GM18498 (cell line): Measurements from ENCODE around the gene ASIC1.
A peak's percentile ranks its signal among the peaks of the same experiment; 100 is the strongest.
"Not testable (repeated sequence)": the region's sequence is repeated elsewhere in the genome, so short reads cannot be mapped to it uniquely, and the experiment has no call there.

Experiments used
- ATAC-seq: cut with Tn5 transposase; IDR thresholded peaks from one replicate; pipeline ENCODE4 v1.9.1; 2021; ENCODE audit warnings: mild to moderate bottlenecking, moderate library complexity; ENCODE audit not compliant: unreplicated experiment

Gene ASIC1

GRCh38 chr12:50057000-50057841 lies at the start of gene ASIC1:
Gene ASIC1, plus strand, starts transcription at chr12:50057596. Its CDS starts 1,171 bp downstream, at chr12:50058767.
- ATAC-seq: no peak

- no peak for ATAC-seq
Measured at GRCh38 chr12:50013361-50014147, 43.8 kb upstream of the ASIC1 start.

- no peak for ATAC-seq
Measured at GRCh38 chr12:50014342-50014741, 43.1 kb upstream of the ASIC1 start.

GRCh38 chr12:50016501-50017475 lies 40.6 kb upstream of the ASIC1 start:
- ATAC-seq: no peak

- ATAC-seq: no peak
Measured at GRCh38 chr12:50017641-50018040, 39.8 kb upstream of the ASIC1 start.

GRCh38 chr12:50018154-50018553 lies 39.2 kb upstream of the ASIC1 start:
- ATAC-seq: no peak

GRCh38 chr12:50018968-50019367 lies 38.4 kb upstream of the ASIC1 start:
- no peak for ATAC-seq

DNA sequence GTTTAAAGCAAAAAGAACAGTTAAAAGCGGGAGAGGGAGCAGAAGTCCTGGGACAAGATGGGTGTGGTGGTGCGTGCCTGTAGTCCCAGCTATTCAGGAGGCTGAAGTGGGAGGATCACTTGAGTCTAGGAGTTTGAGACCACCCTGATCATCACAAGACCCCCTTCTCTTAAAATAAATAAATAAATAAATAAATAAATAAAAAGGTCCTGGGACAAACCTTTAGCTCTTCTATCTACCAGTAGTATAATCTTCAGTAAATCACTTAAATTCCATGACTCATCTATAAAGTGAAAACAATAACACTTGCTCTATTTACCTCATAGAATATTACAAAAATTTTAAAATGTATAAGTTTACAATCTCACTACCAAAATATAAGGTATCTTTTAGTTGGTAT lies 37.9 kb upstream of the ASIC1 start:
- ATAC-seq: no peak

DNA sequence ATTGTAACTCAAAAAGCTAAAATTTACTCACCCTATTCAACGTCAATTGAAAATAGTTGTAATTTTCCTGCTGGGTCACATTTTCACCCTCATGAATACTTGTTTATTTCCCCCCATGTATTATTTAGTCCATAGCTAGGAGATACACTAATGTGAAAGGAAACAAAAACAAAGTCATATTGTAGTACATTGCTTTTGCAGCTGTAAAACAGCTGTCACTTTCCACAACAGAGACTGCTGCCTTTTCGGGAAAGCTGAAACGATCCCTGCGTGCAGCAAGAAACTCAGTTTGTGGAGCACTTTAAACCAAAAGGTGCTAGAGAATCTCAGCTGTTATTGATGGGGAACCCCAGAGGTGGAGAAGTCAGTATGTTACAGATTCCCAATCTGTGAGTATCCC lies 36.4 kb upstream of the ASIC1 start:
- no peak for ATAC-seq

DNA sequence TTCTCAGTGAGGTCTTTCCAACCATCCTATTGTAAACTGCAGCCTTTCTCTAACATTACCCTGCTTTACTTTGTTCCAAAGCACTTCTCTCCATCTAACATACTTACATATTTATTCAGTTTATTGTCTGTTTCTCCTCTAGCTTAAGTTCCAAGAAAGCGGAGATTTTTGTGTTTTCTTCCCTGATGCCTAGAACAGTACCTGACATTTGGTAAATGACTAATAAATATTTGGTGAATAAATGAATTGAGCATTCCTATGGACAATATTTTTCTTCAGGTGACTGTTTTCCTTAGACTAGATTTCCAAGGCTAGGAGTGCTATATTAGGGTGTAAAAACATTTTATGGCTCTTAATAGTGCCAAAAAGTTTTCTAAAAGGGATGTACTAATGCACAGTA lies 34.5 kb upstream of the ASIC1 start:
- ATAC-seq: no peak

- ATAC-seq: no peak
Measured at GRCh38 chr12:50024227-50024626, 33.2 kb upstream of the ASIC1 start.

- peak; percentile 11 for ATAC-seq
Measured at GRCh38 chr12:50024805-50025186, 32.6 kb upstream of the ASIC1 start.

DNA sequence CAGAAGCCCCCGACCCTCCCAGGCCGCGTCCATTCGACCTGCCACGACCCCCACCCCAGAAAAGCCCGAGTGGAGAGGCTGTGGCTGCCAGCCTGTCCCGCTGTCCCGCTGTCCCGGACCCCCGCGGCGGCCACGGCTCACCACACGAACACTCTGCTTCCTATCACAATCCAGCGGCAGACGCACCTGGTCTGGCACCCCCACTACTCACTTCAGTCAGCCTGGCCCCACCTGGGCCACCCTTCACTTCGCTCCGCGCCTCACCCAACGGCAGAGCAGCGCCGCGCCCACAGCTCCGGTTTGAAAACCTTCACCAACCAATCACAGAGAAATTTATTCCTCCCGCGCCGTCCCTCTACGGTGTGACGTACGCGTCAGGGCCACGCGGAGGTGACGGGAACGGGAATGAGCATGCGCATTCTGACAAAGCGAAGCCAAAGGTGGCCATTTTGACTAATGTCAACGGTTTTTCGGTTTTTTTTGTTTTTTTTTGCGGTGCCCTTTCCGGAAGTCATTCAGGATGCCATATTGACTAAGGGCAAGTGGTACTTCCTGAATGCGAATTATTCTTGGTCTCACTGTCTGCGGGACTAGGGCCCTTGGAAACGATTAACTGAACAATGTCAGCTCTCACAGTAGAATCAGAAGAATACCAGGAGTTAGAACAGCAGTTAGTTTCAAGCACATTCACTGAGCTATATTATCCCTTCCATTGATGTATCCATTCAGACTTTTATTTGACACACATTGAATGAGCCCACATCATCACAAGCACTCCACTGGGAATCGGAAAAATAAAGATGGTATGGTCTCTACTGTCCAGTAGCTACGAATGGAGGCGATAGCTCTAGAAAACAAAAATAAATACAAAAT lies 32.0 kb upstream of the ASIC1 start, which contains the start of gene RACGAP1:
RACGAP1 (minus strand) TSS at position 308 of the 873 bp plus-strand sequence. CDS start 8,779 bp downstream, outside the sequence.
- peak; percentile 98 for ATAC-seq

DNA sequence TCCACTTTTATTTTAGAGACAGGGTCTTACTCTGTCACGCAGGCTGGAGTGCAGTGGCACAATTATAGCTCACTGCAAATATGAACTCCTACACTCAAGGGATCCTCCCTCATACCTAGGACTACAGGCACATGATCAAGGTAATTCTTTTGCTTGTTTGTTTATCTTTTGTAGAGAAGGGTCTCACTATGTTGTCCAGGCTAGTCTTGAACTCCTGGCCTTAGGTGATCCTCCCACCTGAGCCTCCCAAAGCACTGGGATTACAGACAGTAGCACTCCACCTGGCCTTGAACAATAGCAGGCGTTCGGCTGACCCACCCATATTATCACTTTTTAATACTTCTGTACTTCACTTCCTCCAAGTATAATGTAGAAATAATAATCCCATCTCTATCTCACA lies 30.7 kb upstream of the ASIC1 start:
- no peak for ATAC-seq

DNA sequence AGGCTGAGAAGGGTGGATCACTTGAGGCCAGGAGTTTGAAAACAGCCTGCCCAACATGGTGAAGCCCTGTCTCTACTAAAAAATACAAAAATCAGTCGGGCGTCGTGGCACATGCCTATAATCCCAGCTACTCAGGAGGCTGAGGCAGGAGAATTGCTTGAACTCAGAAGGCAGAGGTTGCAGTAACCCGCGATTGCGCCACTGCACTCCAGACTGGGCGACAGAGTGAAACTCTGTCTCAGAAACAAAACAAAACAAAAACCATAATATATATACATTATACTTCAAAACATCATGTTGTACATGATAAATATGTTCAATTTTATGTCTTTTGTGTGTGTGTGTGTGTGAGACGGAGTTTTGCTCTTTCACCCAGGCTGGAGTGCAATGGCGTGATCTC lies 26.9 kb upstream of the ASIC1 start:
- not testable (repeated sequence) for ATAC-seq

GRCh38 chr12:50032515-50032853 lies 24.9 kb upstream of the ASIC1 start:
- ATAC-seq: no peak

- ATAC-seq: no peak
Measured at GRCh38 chr12:50032854-50033581, 24.4 kb upstream of the ASIC1 start.

- ATAC-seq: no peak
Measured at GRCh38 chr12:50038336-50038735, 19.1 kb upstream of the ASIC1 start.

DNA sequence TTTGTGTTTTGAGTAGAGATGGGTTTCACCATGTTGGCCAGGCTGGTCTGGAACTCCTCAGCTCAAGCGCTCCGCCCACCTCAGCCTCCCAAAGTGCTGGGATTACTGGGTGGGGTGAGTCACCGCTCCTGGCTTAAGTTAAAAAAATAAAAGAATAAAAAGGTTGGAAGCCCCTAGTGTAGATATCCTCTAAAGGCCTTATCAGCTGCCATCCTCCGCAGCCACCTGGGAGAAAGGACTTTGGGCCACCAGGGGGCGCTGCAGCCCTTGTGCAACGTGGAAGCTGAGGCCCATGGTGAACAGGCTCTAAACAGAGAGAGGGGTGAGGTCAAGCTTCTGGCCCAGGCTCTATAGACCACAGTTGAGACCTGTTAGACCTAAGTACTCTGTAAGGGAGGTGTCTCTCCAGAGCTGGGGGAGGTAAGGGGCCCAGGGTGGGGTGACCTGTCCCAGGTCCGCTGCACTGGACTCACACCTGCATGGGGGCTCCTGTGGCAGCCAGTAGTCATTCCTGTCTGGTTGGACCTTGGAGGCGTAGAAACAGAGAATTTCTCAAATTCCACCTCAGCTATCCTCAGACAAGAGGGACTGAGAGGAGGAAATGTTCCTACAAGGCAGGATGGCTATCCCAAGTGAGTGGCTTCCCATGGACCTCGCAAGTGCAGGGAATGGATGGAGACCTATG lies 18.1 kb upstream of the ASIC1 start:
- no peak for ATAC-seq
